Measurements from ENCODE around the gene PDZD2.
"Not testable (repeated sequence)": the region's sequence is repeated elsewhere in the genome, so short reads cannot be mapped to it uniquely, and the experiment has no call there.

PDZD2 gene

GRCh38 chr5:32013658-32014057 lies 374.7 kb downstream of the PDZD2 start:
- no peak overlapping the region for H3K9ac ChIP-seq (ENCODE audit: low read depth, low read length)
- H3K4me3 ChIP-seq (ENCODE audit: low read depth, low read length) = no peak overlapping the region
- H3K27me3 ChIP-seq (ENCODE audit: control insufficient read depth, insufficient read depth, low read length) = no peaks in the 10 kb centered on the region
- H3K9me3 ChIP-seq (ENCODE audit: control insufficient read depth, insufficient read depth, low read length) = no peaks in the 10 kb centered on the region
- no peaks in the 10 kb centered on the region for H3K36me3 ChIP-seq (ENCODE audit: control insufficient read depth, insufficient read depth, low read length)
- H3K4me1 ChIP-seq (ENCODE audit: control insufficient read depth, insufficient read depth, low read length) = peaks cover 25% of the 10 kb centered on the region

- no peak overlapping the region for H3K9ac ChIP-seq (ENCODE audit: low read depth, low read length)
- H3K4me1 ChIP-seq (ENCODE audit: control insufficient read depth, insufficient read depth, low read length) = peaks cover 25% of the 10 kb centered on the region
- no peaks in the 10 kb centered on the region for H3K9me3 ChIP-seq (ENCODE audit: control insufficient read depth, insufficient read depth, low read length)
- H3K4me3 ChIP-seq (ENCODE audit: low read depth, low read length) = no peak overlapping the region
- no peaks in the 10 kb centered on the region for H3K36me3 ChIP-seq (ENCODE audit: control insufficient read depth, insufficient read depth, low read length)
- H3K27me3 ChIP-seq (ENCODE audit: control insufficient read depth, insufficient read depth, low read length) = no peaks in the 10 kb centered on the region
Measured at GRCh38 chr5:32014096-32014745, 375.3 kb downstream of the PDZD2 start.

- H3K9me3 ChIP-seq (ENCODE audit: control insufficient read depth, insufficient read depth, low read length); H3K36me3 ChIP-seq (ENCODE audit: control insufficient read depth, insufficient read depth, low read length); H3K4me3 ChIP-seq (ENCODE audit: low read depth, low read length); H3K9ac ChIP-seq (ENCODE audit: low read depth, low read length); H3K27me3 ChIP-seq (ENCODE audit: control insufficient read depth, insufficient read depth, low read length): not testable (repeated sequence)
- peaks cover 25% of the 10 kb centered on the region for H3K4me1 ChIP-seq (ENCODE audit: control insufficient read depth, insufficient read depth, low read length)
Measured at GRCh38 chr5:32015262-32015661, 376.3 kb downstream of the PDZD2 start.

- no peaks in the 10 kb centered on the region for H3K9me3 ChIP-seq (ENCODE audit: control insufficient read depth, insufficient read depth, low read length)
- no peak overlapping the region for H3K4me3 ChIP-seq (ENCODE audit: low read depth, low read length)
- no peaks in the 10 kb centered on the region for H3K36me3 ChIP-seq (ENCODE audit: control insufficient read depth, insufficient read depth, low read length)
- H3K27me3 ChIP-seq (ENCODE audit: control insufficient read depth, insufficient read depth, low read length) = no peaks in the 10 kb centered on the region
- no peak overlapping the region for H3K9ac ChIP-seq (ENCODE audit: low read depth, low read length)
- H3K4me1 ChIP-seq (ENCODE audit: control insufficient read depth, insufficient read depth, low read length) = peaks cover 25% of the 10 kb centered on the region
Measured at GRCh38 chr5:32017692-32018367, 378.9 kb downstream of the PDZD2 start.

GRCh38 chr5:32018476-32019436 lies 379.8 kb downstream of the PDZD2 start:
- H3K4me1 ChIP-seq (ENCODE audit: control insufficient read depth, insufficient read depth, low read length) = peaks cover 21% of the 10 kb centered on the region
- H3K36me3 ChIP-seq (ENCODE audit: control insufficient read depth, insufficient read depth, low read length) = no peaks in the 10 kb centered on the region
- no peaks in the 10 kb centered on the region for H3K9me3 ChIP-seq (ENCODE audit: control insufficient read depth, insufficient read depth, low read length)
- no peaks in the 10 kb centered on the region for H3K27me3 ChIP-seq (ENCODE audit: control insufficient read depth, insufficient read depth, low read length)
- H3K9ac ChIP-seq (ENCODE audit: low read depth, low read length) = no peak overlapping the region
- H3K4me3 ChIP-seq (ENCODE audit: low read depth, low read length) = no peak overlapping the region

- Histone ChIP-seq H3K36me3 (ENCODE audit: control insufficient read depth, insufficient read depth, low read length) (no peaks in the 10 kb centered on the region), H3K4me1 (ENCODE audit: control insufficient read depth, insufficient read depth, low read length) (peaks cover 17% of the 10 kb centered on the region), H3K9me3 (ENCODE audit: control insufficient read depth, insufficient read depth, low read length) (no peaks in the 10 kb centered on the region), H3K27me3 (ENCODE audit: control insufficient read depth, insufficient read depth, low read length) (no peaks in the 10 kb centered on the region), H3K4me3 (ENCODE audit: low read depth, low read length) (no peak overlapping the region), H3K9ac (ENCODE audit: low read depth, low read length) (no peak overlapping the region)
Measured at GRCh38 chr5:32020271-32020670, 381.3 kb downstream of the PDZD2 start.

- H3K4me1 ChIP-seq (ENCODE audit: control insufficient read depth, insufficient read depth, low read length) = peaks cover 15% of the 10 kb centered on the region
- H3K36me3 ChIP-seq (ENCODE audit: control insufficient read depth, insufficient read depth, low read length) = no peaks in the 10 kb centered on the region
- H3K9ac ChIP-seq (ENCODE audit: low read depth, low read length) = no peak overlapping the region
- H3K27me3 ChIP-seq (ENCODE audit: control insufficient read depth, insufficient read depth, low read length) = no peaks in the 10 kb centered on the region
- H3K4me3 ChIP-seq (ENCODE audit: low read depth, low read length) = no peak overlapping the region
- H3K9me3 ChIP-seq (ENCODE audit: control insufficient read depth, insufficient read depth, low read length) = no peaks in the 10 kb centered on the region
Measured at GRCh38 chr5:32020946-32021345, 382.0 kb downstream of the PDZD2 start.

GRCh38 chr5:32021771-32022170 lies 382.8 kb downstream of the PDZD2 start:
- Histone ChIP-seq H3K4me1 (ENCODE audit: control insufficient read depth, insufficient read depth, low read length) (peaks cover 7% of the 10 kb centered on the region), H3K9me3 (ENCODE audit: control insufficient read depth, insufficient read depth, low read length) (no peaks in the 10 kb centered on the region), H3K4me3 (ENCODE audit: low read depth, low read length) (no peak overlapping the region), H3K27me3 (ENCODE audit: control insufficient read depth, insufficient read depth, low read length) (no peaks in the 10 kb centered on the region), H3K36me3 (ENCODE audit: control insufficient read depth, insufficient read depth, low read length) (no peaks in the 10 kb centered on the region), H3K9ac (ENCODE audit: low read depth, low read length) (no peak overlapping the region)

GRCh38 chr5:32022638-32023037 lies 383.7 kb downstream of the PDZD2 start:
- H3K9me3 ChIP-seq (ENCODE audit: control insufficient read depth, insufficient read depth, low read length) = no peaks in the 10 kb centered on the region
- no peaks in the 10 kb centered on the region for H3K36me3 ChIP-seq (ENCODE audit: control insufficient read depth, insufficient read depth, low read length)
- no peak overlapping the region for H3K4me3 ChIP-seq (ENCODE audit: low read depth, low read length)
- peaks cover 7% of the 10 kb centered on the region for H3K4me1 ChIP-seq (ENCODE audit: control insufficient read depth, insufficient read depth, low read length)
- no peaks in the 10 kb centered on the region for H3K27me3 ChIP-seq (ENCODE audit: control insufficient read depth, insufficient read depth, low read length)
- no peak overlapping the region for H3K9ac ChIP-seq (ENCODE audit: low read depth, low read length)

- Histone ChIP-seq H3K27me3 (ENCODE audit: control insufficient read depth, insufficient read depth, low read length) (no peaks in the 10 kb centered on the region), H3K9ac (ENCODE audit: low read depth, low read length) (no peak overlapping the region), H3K4me3 (ENCODE audit: low read depth, low read length) (no peak overlapping the region), H3K9me3 (ENCODE audit: control insufficient read depth, insufficient read depth, low read length) (no peaks in the 10 kb centered on the region), H3K4me1 (ENCODE audit: control insufficient read depth, insufficient read depth, low read length) (no peaks in the 10 kb centered on the region), H3K36me3 (ENCODE audit: control insufficient read depth, insufficient read depth, low read length) (no peaks in the 10 kb centered on the region)
Measured at GRCh38 chr5:32023816-32024215, 384.9 kb downstream of the PDZD2 start.

- no peak overlapping the region for H3K4me3 ChIP-seq (ENCODE audit: low read depth, low read length)
- no peak overlapping the region for H3K9ac ChIP-seq (ENCODE audit: low read depth, low read length)
- no peaks in the 10 kb centered on the region for H3K27me3 ChIP-seq (ENCODE audit: control insufficient read depth, insufficient read depth, low read length)
- H3K36me3 ChIP-seq (ENCODE audit: control insufficient read depth, insufficient read depth, low read length) = no peaks in the 10 kb centered on the region
- no peaks in the 10 kb centered on the region for H3K9me3 ChIP-seq (ENCODE audit: control insufficient read depth, insufficient read depth, low read length)
- no peaks in the 10 kb centered on the region for H3K4me1 ChIP-seq (ENCODE audit: control insufficient read depth, insufficient read depth, low read length)
Measured at GRCh38 chr5:32024751-32025150, 385.8 kb downstream of the PDZD2 start.
